ENCODE data around the gene EHF. TPM values are rescaled to one million over a fixed set of nuclear protein-coding genes. Genes with fewer than 3 reads are reported as not detected.

EHF gene
- total RNA-seq, 1 donor from 2014 or later: not detected

- TF ChIP-seq, protein P1, sequence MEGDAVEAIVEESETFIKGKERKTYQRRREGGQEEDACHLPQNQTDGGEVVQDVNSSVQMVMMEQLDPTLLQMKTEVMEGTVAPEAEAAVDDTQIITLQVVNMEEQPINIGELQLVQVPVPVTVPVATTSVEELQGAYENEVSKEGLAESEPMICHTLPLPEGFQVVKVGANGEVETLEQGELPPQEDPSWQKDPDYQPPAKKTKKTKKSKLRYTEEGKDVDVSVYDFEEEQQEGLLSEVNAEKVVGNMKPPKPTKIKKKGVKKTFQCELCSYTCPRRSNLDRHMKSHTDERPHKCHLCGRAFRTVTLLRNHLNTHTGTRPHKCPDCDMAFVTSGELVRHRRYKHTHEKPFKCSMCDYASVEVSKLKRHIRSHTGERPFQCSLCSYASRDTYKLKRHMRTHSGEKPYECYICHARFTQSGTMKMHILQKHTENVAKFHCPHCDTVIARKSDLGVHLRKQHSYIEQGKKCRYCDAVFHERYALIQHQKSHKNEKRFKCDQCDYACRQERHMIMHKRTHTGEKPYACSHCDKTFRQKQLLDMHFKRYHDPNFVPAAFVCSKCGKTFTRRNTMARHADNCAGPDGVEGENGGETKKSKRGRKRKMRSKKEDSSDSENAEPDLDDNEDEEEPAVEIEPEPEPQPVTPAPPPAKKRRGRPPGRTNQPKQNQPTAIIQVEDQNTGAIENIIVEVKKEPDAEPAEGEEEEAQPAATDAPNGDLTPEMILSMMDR (IDR thresholded peaks at IDR 0.05; ENCODE audit: unreplicated experiment): no peak
- Mint-ChIP-seq H3K36me3 (ENCODE audit: low read depth, unreplicated experiment) (peaks cover 8% of the 10 kb centered on the region), H3K9me3 (ENCODE audit: unreplicated experiment) (no peaks in the 10 kb centered on the region), H3K4me3 (ENCODE audit: unreplicated experiment) (no peak overlapping the region), H3K27me3 (ENCODE audit: unreplicated experiment) (peaks cover 2% of the 10 kb centered on the region), H3K27ac (ENCODE audit: unreplicated experiment) (no peak overlapping the region), H3K4me1 (ENCODE audit: unreplicated experiment) (no peaks in the 10 kb centered on the region)
- no peak for DNase-seq (ENCODE audit: low spot score)
These were observed 24.8 kb upstream of the EHF start for GRCh38 chr11:34595960-34596644.

GRCh38 chr11:34599406-34599945, 21.4 kb upstream of the EHF start:
- no peak overlapping the region for H3K27ac Mint-ChIP-seq (ENCODE audit: unreplicated experiment)
- no peak overlapping the region for H3K4me3 Mint-ChIP-seq (ENCODE audit: unreplicated experiment)
- H3K27me3 Mint-ChIP-seq (ENCODE audit: unreplicated experiment): peaks cover 2% of the 10 kb centered on the region
- TF ChIP-seq, protein P1 (IDR thresholded peaks at IDR 0.05; ENCODE audit: unreplicated experiment): no peak
- H3K4me1 Mint-ChIP-seq (ENCODE audit: unreplicated experiment): no peaks in the 10 kb centered on the region
- H3K9me3 Mint-ChIP-seq (ENCODE audit: unreplicated experiment): no peaks in the 10 kb centered on the region
- peaks cover 3% of the 10 kb centered on the region for H3K36me3 Mint-ChIP-seq (ENCODE audit: low read depth, unreplicated experiment)
- no peak for DNase-seq (ENCODE audit: low spot score)

DNA sequence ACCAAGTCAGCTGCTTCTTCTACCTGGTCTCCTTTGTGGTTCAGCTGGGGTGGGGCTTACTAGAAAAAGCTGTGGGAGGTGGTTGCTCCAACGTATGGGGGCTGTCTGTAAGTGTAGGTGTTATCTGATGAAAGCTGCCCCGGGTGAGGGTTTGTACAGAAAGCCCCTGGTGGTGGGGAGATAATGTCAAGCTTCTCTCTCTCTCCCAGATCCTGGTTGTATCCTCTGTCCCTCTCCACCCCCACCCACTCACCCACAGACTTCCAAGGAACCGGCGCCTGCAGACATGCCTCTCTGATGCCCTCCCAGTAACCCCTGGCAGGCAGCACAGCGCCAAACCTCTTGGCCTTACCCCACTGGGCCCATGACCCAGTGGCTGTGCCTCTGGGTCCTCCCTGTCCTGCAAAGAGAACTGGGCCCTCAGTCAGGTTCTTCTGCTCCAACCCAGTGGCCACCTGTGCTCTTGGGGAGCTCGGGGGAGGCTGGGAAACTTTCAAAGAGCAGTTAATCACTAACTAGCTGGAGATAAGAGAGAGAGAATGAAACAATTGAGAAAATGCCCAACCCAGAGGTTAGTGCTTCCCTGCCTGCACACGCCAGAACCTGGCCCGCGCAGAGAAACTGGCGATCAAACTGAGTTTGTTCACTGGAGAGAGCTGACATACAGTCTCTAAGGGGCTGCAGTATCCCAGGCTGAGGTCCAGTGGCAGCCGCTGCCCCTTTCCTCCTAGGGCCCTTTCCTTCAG, 20.4 kb upstream of the EHF start:
- H3K36me3 Mint-ChIP-seq (ENCODE audit: low read depth, unreplicated experiment): peaks cover 3% of the 10 kb centered on the region
- no peak overlapping the region for H3K4me3 Mint-ChIP-seq (ENCODE audit: unreplicated experiment)
- DNase-seq (ENCODE audit: low spot score): no peak
- TF ChIP-seq, protein P1 (IDR thresholded peaks at IDR 0.05; ENCODE audit: unreplicated experiment): no peak
- H3K27me3 Mint-ChIP-seq (ENCODE audit: unreplicated experiment): peaks cover 2% of the 10 kb centered on the region
- H3K9me3 Mint-ChIP-seq (ENCODE audit: unreplicated experiment): no peaks in the 10 kb centered on the region
- H3K27ac Mint-ChIP-seq (ENCODE audit: unreplicated experiment): no peak overlapping the region
- H3K4me1 Mint-ChIP-seq (ENCODE audit: unreplicated experiment): no peaks in the 10 kb centered on the region

- DNase-seq (ENCODE audit: low spot score): no peak
- Mint-ChIP-seq H3K27ac (ENCODE audit: unreplicated experiment) (no peak overlapping the region), H3K36me3 (ENCODE audit: low read depth, unreplicated experiment) (peaks cover 3% of the 10 kb centered on the region), H3K27me3 (ENCODE audit: unreplicated experiment) (peaks cover 2% of the 10 kb centered on the region), H3K9me3 (ENCODE audit: unreplicated experiment) (no peaks in the 10 kb centered on the region), H3K4me3 (ENCODE audit: unreplicated experiment) (no peak overlapping the region), H3K4me1 (ENCODE audit: unreplicated experiment) (no peaks in the 10 kb centered on the region)
- TF ChIP-seq, protein P1 (IDR thresholded peaks at IDR 0.05; ENCODE audit: unreplicated experiment): no peak
These were observed 19.8 kb upstream of the EHF start for GRCh38 chr11:34601085-34601444.

GRCh38 chr11:34601609-34602008, 19.3 kb upstream of the EHF start:
- TF ChIP-seq, protein P1 (IDR thresholded peaks at IDR 0.05; ENCODE audit: unreplicated experiment): no peak
- Mint-ChIP-seq H3K4me3 (ENCODE audit: unreplicated experiment) (no peak overlapping the region), H3K27ac (ENCODE audit: unreplicated experiment) (no peak overlapping the region), H3K36me3 (ENCODE audit: low read depth, unreplicated experiment) (no peaks in the 10 kb centered on the region), H3K9me3 (ENCODE audit: unreplicated experiment) (no peaks in the 10 kb centered on the region), H3K27me3 (ENCODE audit: unreplicated experiment) (peaks cover under 1% of the 10 kb centered on the region), H3K4me1 (ENCODE audit: unreplicated experiment) (no peaks in the 10 kb centered on the region)
- DNase-seq (ENCODE audit: low spot score): no peak

All from endothelial cell (in vitro differentiated cells).